ENCODE data around the gene TTLL13. TPM values are rescaled to one million over a fixed set of nuclear protein-coding genes. Genes with fewer than 3 reads are reported as not detected.
A peak's percentile ranks its signal among the peaks of the same experiment; 100 is the strongest.

TTLL13 gene
- total and polyA plus RNA-seq, 4 donors, result 0.28 to 0.51 (median 0.30) TPM

DNA sequence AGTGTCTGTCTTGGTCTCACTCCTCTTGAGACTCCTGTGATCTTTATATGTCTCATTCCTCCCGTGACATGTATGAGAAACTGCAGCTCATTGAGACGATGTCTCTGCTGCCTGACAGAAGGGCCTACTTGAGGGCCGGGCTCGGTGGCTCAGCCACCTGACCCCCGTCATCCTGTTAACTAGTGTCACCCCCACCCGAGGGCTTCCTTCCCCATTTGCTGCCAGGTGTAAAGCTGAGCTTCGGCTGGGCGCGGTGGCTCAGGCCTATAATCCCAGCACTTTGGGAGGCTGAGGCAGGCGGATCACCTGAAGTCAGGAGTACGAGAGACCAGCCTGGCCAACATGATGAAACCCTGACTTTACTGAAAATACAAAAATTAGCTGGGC is 35.5 kb upstream of the TTLL13 start:
- 90% methylated on average over 11 of the region's 11 CpGs for WGBS (ENCODE audit: insufficient coverage)
- Histone ChIP-seq H3K36me3 (ENCODE audit: control insufficient read depth, insufficient read depth, low read length) (peaks cover 60% of the 10 kb centered on the region), H3K27me3 (ENCODE audit: control insufficient read depth, insufficient read depth, low read length) (no peaks in the 10 kb centered on the region), H3K9me3 (ENCODE audit: control insufficient read depth, insufficient read depth, low read length) (no peaks in the 10 kb centered on the region), H3K4me3 (ENCODE audit: low read depth, low read length) (no peak overlapping the region), H3K4me1 (ENCODE audit: control insufficient read depth, insufficient read depth, low read length) (peaks cover 13% of the 10 kb centered on the region), H3K27ac (ENCODE audit: low read depth, low read length) (no peak overlapping the region)
- no peak for DNase-seq (ENCODE audit: low read depth in 4 of 6, low spot score in 6 of 6)

DNA sequence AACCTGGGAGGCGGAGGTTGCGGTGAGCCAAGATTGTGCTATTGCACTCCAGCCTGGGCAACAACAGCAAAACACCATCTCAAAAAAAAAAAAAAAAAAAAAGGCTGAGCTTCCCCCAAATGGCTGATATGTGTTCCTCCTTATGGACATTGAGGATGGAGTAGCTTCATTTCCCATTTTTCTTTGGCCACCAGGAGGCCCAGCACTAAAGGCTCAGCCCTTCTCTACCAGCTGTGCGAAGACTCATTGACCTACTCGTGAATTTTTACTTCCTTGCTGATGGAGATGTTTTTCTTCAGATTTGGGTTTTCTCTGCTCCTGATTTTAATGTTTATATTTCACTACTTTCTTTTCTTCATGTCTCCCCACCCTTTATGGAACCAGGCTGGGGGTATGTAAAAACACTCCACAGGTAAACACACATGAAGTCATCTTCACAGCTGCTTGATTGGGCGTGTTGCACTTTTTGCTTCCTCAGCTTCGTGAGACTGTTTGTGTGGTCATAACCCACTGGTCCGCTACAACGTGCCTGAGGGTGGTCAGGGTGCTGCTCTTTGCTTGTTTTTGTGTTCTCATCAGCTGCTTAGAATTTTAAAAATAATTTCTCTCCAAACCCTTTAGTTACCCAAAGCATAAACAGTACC is 34.7 kb upstream of the TTLL13 start:
- no peaks in the 10 kb centered on the region for H3K27me3 ChIP-seq (ENCODE audit: control insufficient read depth, insufficient read depth, low read length)
- no peaks in the 10 kb centered on the region for H3K9me3 ChIP-seq (ENCODE audit: control insufficient read depth, insufficient read depth, low read length)
- H3K4me1 ChIP-seq (ENCODE audit: control insufficient read depth, insufficient read depth, low read length), result peaks cover 19% of the 10 kb centered on the region
- 40% methylated on average over 1 of the region's 8 CpGs for WGBS (ENCODE audit: insufficient coverage)
- no peak overlapping the region for H3K4me3 ChIP-seq (ENCODE audit: low read depth, low read length)
- peaks cover 62% of the 10 kb centered on the region for H3K36me3 ChIP-seq (ENCODE audit: control insufficient read depth, insufficient read depth, low read length)
- H3K27ac ChIP-seq (ENCODE audit: low read depth, low read length), result no peak overlapping the region
- DNase-seq (ENCODE audit: low read depth in 4 of 6, low spot score in 6 of 6), result no peak

DNA sequence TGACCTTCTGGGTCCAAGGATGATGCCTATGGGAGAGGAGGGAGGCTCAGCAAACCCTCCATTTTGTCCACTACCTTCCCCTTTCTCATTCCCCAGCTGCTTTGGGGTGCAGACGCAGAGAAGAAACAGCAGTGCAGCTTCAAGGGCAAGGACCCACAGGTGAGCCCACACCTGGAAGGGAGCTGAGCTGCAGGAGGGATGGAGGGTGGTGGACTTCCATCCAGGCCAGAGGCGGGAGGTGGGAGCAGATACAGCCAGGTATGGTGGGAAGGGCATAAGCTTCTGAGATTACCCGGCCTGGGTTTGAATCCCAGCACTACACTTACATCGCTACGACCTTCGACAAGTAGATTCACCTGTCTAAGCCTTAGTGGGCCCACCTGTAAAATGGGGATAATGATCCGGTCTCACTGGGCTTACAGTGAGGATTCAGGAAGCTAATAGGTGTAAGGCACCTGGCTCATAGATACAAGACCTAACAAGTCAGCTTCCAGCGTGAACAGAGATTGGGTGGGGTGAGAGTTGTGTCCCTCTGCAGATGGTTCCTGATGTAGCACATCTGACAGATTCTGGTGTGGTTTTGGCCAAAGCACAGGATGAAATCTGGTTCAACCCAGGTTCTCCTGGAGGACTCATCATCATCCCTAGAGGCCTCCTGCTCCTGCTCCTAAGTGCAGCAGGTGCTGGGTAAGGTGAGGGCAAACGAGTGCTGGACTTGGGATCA is 31.5 kb upstream of the TTLL13 start:
- 92% methylated on average over 4 of the region's 9 CpGs for WGBS (ENCODE audit: insufficient coverage)
- no peak for DNase-seq (ENCODE audit: low read depth in 4 of 6, low spot score in 6 of 6)

DNA sequence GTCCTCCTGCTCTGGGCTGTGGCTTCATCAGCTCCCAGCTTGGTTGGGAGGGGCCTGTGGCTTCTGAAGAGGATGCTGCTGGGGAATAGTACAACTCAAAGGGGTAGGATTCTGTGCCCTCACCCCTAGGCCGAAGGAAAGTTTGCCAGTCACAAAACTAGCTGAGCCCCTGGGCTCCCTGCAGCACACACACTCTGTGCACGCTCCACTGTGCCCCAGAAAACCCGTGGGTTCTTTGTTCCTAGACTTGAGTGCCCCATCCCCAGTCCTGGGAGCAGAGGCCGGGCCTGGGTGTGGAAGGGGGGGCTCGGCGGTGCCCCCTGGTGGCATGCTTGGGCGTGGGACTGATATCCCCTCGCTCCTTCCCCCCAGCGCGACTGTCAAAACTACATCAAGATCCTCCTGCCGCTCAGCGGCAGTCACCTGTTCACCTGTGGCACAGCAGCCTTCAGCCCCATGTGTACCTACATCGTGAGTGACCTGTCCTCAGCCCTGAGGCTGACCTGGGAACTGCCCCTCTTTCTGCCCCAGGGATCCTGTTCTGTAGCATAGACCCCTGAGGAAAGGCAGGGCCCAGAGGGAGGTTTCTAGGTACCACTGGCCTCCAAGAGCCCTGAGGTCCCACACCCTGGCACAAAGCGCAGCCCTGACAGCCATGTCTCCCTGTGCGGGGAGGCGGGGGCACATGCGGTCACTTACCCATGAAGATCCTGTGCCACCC is 29.8 kb upstream of the TTLL13 start:
- DNase-seq (ENCODE audit: low read depth in 4 of 6, low spot score in 6 of 6), result peak in 2 of 6 donors; percentile 19 to 47
- no peaks in the 10 kb centered on the region for H3K27me3 ChIP-seq (ENCODE audit: control insufficient read depth, insufficient read depth, low read length)
- H3K4me1 ChIP-seq (ENCODE audit: control insufficient read depth, insufficient read depth, low read length), result peaks cover 21% of the 10 kb centered on the region
- H3K9me3 ChIP-seq (ENCODE audit: control insufficient read depth, insufficient read depth, low read length), result no peaks in the 10 kb centered on the region
- 59% methylated on average over 14 of the region's 17 CpGs for WGBS (ENCODE audit: insufficient coverage)
- no peak overlapping the region for H3K4me3 ChIP-seq (ENCODE audit: low read depth, low read length)
- H3K36me3 ChIP-seq (ENCODE audit: control insufficient read depth, insufficient read depth, low read length), result peaks cover 67% of the 10 kb centered on the region
- H3K27ac ChIP-seq (ENCODE audit: low read depth, low read length), result no peak overlapping the region

More for the DNA sequence above, 31.5 kb upstream of the TTLL13 start:
- Histone ChIP-seq H3K36me3 (ENCODE audit: control insufficient read depth, insufficient read depth, low read length) (peaks cover 58% of the 10 kb centered on the region), H3K9me3 (ENCODE audit: control insufficient read depth, insufficient read depth, low read length) (no peaks in the 10 kb centered on the region), H3K4me3 (ENCODE audit: low read depth, low read length) (no peak overlapping the region), H3K27ac (ENCODE audit: low read depth, low read length) (no peak overlapping the region), H3K27me3 (ENCODE audit: control insufficient read depth, insufficient read depth, low read length) (no peaks in the 10 kb centered on the region), H3K4me1 (ENCODE audit: control insufficient read depth, insufficient read depth, low read length) (peaks cover 19% of the 10 kb centered on the region)

DNA sequence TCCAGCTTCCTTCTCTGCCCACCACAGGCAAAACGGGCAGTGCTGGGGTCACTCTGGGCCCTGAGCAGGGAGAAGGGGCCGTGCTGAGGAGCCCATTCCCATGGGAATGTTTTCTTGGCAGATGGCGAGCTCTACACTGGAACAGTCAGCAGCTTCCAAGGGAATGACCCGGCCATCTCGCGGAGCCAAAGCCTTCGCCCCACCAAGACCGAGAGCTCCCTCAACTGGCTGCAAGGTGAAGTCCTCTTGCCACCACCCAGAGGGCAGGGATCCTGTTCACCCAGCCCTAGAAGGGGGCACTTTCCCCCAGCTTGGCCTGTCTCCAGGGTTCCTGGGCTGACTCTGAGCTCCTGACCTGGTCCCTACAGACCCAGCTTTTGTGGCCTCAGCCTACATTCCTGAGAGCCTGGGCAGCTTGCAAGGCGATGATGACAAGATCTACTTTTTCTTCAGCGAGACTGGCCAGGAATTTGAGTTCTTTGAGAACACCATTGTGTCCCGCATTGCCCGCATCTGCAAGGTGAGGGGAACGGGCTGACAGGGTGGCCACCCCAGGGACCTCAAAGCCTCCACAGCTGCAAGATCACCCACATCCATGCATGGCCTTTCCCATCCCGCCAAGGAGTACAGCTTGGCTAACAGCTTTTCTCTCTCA is 28.0 kb upstream of the TTLL13 start:
- no peaks in the 10 kb centered on the region for H3K9me3 ChIP-seq (ENCODE audit: control insufficient read depth, insufficient read depth, low read length)
- H3K27me3 ChIP-seq (ENCODE audit: control insufficient read depth, insufficient read depth, low read length), result no peaks in the 10 kb centered on the region
- peak in 4 of 6 donors; percentile 26 to 84 (median 60) for DNase-seq (ENCODE audit: low read depth in 4 of 6, low spot score in 6 of 6)
- peak overlapping the region; percentile 54 for H3K27ac ChIP-seq (ENCODE audit: low read depth, low read length)
- H3K4me3 ChIP-seq (ENCODE audit: low read depth, low read length), result no peak overlapping the region
- peaks cover 22% of the 10 kb centered on the region for H3K4me1 ChIP-seq (ENCODE audit: control insufficient read depth, insufficient read depth, low read length)
- WGBS (ENCODE audit: insufficient coverage), result 48% methylated on average over 13 of the region's 14 CpGs
- peaks cover 81% of the 10 kb centered on the region for H3K36me3 ChIP-seq (ENCODE audit: control insufficient read depth, insufficient read depth, low read length)

DNA sequence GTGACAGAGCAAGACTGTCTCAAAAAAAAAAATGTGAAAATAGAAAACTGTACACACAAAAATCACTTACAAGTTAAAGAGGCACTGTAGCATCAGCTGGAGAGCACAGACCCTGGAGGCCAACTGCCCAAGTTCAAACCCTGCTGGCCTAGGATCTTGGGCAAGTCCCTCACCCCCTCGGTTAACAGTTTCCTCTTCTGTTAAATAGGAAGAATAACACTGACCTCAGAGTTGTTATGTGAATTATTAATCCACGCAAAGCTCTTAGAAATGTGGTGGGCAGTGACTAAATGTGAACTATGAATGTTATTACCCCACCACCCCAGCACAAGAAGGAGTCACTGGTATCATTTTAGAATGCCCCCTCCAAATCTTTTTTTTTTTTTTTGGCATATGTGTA is 26.8 kb upstream of the TTLL13 start:
- H3K4me1 ChIP-seq (ENCODE audit: control insufficient read depth, insufficient read depth, low read length), result peaks cover 22% of the 10 kb centered on the region
- no peaks in the 10 kb centered on the region for H3K9me3 ChIP-seq (ENCODE audit: control insufficient read depth, insufficient read depth, low read length)
- H3K27me3 ChIP-seq (ENCODE audit: control insufficient read depth, insufficient read depth, low read length), result no peaks in the 10 kb centered on the region
- no peak overlapping the region for H3K4me3 ChIP-seq (ENCODE audit: low read depth, low read length)
- DNase-seq (ENCODE audit: low read depth in 4 of 6, low spot score in 6 of 6), result no peak
- H3K27ac ChIP-seq (ENCODE audit: low read depth, low read length), result no peak overlapping the region
- no CpG with 5 or more reads among the region's 2 CpGs for WGBS (ENCODE audit: insufficient coverage)
- peaks cover 85% of the 10 kb centered on the region for H3K36me3 ChIP-seq (ENCODE audit: control insufficient read depth, insufficient read depth, low read length)

DNA sequence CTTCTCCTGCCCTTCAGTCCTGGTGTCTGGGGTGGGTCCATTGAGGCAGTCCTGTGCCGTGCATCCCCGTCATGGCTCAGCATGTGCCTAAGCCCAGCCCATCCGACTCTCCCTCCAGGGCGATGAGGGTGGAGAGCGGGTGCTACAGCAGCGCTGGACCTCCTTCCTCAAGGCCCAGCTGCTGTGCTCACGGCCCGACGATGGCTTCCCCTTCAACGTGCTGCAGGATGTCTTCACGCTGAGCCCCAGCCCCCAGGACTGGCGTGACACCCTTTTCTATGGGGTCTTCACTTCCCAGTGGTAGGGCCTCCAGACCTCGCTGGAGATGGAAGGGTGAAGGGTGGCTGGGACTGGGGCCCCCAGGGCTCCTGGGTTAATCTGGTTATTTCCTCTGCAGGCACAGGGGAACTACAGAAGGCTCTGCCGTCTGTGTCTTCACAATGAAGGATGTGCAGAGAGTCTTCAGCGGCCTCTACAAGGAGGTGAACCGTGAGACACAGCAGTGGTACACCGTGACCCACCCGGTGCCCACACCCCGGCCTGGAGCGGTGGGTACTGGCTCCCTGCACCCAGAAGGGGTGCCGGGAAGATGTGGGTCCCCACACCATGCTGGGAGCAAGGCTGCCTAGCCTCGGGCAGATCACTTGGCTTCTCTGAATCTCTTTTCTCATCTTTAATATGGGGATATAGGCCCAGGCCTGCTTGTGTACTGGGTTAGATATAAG is 25.8 kb upstream of the TTLL13 start:
- H3K27ac ChIP-seq (ENCODE audit: low read depth, low read length), result no peak overlapping the region
- peaks cover 22% of the 10 kb centered on the region for H3K4me1 ChIP-seq (ENCODE audit: control insufficient read depth, insufficient read depth, low read length)
- DNase-seq (ENCODE audit: low read depth in 4 of 6, low spot score in 6 of 6), result no peak
- H3K9me3 ChIP-seq (ENCODE audit: control insufficient read depth, insufficient read depth, low read length), result no peaks in the 10 kb centered on the region
- H3K4me3 ChIP-seq (ENCODE audit: low read depth, low read length), result no peak overlapping the region
- 96% methylated on average over 21 of the region's 22 CpGs for WGBS (ENCODE audit: insufficient coverage)
- H3K27me3 ChIP-seq (ENCODE audit: control insufficient read depth, insufficient read depth, low read length), result no peaks in the 10 kb centered on the region
- H3K36me3 ChIP-seq (ENCODE audit: control insufficient read depth, insufficient read depth, low read length), result peaks cover 85% of the 10 kb centered on the region

DNA sequence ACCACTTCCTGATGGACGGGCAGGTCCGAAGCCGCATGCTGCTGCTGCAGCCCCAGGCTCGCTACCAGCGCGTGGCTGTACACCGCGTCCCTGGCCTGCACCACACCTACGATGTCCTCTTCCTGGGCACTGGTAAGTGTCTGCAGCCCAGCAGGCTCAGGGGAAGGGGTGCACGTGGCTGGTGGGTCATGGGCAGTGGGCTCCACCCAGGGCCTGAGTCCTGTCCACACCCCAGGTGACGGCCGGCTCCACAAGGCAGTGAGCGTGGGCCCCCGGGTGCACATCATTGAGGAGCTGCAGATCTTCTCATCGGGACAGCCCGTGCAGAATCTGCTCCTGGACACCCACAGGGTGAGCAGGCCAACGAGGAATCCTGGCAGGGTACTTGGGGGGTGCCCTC is 24.3 kb upstream of the TTLL13 start:
- H3K4me3 ChIP-seq (ENCODE audit: low read depth, low read length), result no peak overlapping the region
- no peaks in the 10 kb centered on the region for H3K9me3 ChIP-seq (ENCODE audit: control insufficient read depth, insufficient read depth, low read length)
- WGBS (ENCODE audit: insufficient coverage), result 97% methylated on average over 14 of the region's 17 CpGs
- peaks cover 88% of the 10 kb centered on the region for H3K36me3 ChIP-seq (ENCODE audit: control insufficient read depth, insufficient read depth, low read length)
- H3K27me3 ChIP-seq (ENCODE audit: control insufficient read depth, insufficient read depth, low read length), result no peaks in the 10 kb centered on the region
- DNase-seq (ENCODE audit: low read depth in 4 of 6, low spot score in 6 of 6), result no peak
- H3K4me1 ChIP-seq (ENCODE audit: control insufficient read depth, insufficient read depth, low read length), result peaks cover 17% of the 10 kb centered on the region
- H3K27ac ChIP-seq (ENCODE audit: low read depth, low read length), result no peak overlapping the region

All from spinal cord (tissue), 10 donors.